DMS114 treated with DMSO at 0.1 percent for 48 hours (cell line): ENCODE results near the gene GALNT12.

Source experiments
- DNase-seq: peaks from one replicate; lab custom pipeline; 2025; ENCODE audit not compliant: unreplicated experiment; lab: John Stamatoyannopoulos, UW

The GALNT12 gene

DNA sequence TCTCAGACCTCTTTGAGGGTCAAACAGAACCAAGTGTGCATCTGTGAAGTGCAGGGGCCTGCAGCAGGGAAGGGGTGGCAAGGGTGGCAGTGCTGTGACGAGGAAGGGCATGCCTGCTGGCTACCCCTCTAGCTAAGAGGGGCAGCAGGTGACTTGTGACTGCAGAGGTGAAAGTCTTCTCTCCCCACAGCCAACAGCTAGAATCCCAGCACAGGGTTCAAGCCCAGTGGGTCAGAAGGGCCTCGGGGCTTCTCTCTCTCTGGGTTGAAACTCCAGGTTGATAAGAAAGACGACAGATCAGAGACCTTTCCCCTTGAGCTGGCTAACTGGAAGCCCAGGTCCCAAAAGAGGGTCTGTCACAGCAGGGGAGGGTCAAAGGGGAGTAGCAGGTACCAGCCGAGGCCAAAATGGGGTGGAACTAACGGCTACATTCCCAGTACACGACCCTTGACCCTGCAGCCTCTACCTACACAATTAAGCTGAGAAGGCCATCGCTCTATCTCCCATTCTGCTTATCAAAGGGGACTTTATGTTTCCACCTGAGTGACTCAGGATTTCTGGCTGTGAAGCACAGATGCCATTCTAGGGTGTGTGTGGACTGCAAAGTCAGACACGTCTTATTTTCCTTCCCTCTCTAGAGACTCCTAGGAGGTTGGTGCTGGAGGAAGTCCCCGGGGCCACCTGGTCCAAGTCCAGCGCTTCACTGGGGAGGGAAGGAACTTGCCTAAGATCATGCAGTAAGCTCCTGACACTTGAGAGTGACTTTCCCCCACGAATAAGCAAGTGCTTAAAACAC is 25.7 kb upstream of the GALNT12 start:
- DNase-seq = no peak

DNA sequence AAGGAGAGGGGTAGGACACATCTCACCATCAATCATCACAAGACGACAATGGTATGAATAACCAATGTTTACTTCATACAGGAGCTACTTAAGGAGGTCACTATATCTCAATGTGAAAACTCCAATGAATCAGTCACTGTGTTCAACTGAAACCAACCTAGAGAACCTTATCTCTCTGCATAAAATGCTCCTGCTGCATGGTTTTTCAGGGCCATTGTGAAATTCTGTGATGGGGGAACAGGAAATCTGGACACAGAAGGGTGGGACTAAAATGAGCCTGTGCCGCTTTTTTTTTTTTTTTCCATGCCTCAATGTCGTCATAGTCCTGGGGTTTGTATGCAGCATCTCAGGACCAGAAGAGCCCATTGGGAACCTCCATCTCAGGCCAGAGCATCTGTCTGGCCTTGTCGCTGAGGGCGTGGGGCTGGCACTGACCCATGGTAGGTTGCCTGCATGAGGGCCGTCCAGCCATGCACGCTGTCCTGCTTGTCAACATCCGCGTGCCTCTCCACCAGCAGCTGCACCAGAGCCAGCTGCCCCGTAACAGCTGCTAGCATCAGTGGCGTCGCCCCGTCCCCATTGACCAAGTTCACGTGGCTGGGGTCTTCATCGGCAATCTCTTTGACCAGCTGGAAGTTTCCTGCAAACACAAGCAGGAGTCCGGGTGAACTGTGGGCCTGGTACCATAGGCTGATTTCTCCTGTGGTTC is 23.8 kb upstream of the GALNT12 start:
- DNase-seq = no peak

DNA sequence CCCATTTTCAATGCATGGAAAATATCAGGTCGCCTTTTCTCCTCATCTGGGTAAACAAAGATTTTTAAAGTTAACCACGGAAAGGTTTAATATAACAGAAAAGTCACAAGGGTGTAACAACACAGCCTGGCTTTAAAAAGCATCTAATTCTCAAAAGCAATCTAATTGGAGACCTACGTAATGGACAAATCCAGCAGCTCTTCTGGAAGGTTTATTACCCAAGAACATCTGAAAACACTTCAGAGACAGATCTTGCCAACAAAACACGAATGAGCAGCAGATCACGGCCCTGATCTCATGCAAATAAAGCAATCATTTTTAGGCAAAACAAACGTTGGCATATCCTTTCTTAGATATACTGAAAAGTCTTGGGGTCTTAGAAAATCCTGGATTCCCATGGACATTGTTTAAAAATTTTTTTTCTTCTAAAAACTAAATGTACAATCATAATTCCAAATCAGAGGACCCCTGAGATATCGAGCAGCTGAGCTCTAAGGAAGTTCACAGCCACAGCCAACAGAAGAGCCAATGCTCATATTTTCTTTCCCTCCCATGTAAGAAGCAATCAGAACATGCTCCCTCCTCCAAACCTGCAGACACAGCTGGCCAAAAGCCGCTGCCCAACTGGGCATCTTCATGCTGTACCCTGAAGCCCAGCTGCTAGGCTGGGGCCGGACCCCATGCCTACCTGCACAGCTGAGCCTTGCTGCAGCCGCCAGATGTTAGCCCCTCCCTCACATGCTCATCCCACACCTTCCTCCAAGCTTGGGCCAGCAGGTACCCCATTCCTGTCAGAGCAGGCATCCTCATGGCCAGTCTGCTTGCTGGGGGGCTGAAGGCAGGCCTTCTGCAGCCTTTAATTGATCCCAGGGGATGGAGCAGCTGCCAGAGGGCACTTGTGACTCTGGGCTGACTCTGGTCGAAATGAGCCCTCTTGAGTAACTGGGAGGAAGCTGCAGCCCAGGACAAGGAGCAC is 22.4 kb upstream of the GALNT12 start:
- no peak for DNase-seq

DNA sequence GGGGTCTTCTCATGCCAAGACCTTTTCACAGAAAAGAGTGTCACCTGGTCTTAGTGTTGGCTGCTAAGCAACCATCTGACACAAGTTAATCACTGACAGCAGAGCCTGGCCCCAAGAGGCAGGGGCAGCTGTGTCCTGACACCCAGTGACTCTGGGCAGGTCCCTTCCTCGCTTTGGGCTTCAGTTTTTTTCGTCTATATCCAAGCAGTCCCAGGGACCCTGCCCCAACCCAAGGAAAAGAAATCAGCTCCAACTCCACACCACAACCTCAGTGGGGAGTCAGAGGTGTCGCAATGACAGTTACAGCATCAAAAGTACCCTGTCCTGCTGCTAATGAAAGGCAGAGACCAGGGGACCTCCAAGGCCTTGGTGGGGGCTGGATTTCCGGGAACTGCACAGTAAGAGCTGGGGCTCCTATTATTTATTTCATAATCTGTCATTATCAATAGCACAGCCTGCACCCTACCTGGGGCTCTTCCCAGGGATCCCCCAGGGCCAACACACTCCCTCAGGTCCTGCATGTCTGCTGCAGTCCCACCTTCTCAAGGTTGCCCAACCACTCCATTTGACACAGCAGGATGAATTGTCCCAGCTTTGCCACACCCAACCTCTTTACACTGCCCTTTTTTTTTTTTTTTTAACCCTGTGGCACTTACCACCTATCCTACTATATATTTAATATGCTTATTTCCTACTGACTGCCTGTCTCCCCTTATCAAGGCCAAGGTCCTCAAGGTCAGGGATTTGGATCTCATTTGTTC is 20.5 kb upstream of the GALNT12 start:
- DNase-seq = no peak

DNA sequence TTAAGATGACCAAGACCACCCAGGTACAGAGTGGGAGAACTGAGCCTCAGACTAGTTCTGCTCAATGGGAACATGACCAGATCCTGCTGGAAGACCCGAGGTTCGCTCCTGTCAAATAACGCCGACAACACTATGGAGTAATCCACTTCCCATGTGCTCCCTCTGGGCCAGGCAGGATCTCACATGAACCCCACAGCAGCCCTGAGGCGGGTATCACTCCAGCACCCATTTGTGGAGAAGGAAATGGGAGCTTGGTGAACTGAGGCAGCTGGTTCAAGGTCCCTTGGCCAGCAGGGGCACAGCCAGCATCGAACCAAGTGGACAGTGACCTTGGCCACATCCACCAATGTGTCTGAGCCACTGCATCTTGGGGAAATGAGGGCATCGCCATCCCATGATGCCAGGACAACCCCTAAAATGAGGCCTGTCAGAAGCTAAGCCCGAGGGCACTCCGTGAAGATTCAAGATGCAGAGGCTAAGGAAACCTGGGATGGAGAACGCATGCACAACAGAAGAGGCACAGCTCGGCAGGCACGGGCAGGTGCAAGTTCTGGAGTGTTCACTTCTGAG is 19.6 kb upstream of the GALNT12 start:
- no peak for DNase-seq

DNA sequence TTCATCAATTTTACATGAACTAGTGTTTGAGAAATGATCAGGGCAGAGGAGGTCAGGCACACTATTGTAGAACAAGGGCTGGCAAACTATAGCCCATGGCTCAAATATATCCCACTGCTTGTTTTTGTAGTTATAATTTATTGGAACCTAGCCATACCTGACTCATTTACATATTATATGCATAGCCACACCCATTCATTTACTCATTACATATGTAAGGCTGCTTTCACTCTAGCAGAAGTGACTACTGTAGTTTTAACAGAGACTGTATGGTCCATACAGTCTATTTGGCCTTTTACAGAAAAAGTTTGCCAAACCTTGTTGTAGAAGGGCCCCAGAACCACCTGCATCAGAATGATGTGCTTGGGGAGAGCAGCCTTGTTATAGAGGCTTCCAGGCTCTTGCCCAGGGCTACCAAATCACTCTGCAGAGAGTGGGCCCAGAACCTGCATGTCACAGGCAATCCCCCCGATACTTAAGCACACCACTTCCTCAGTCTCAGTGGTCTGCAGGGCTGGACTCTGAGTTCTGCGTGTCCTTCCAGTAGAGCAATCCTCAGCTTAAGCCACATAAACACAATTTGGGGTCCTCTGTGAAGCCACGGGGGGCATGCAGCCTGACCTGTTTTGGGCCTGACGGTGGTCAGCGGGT is 17.9 kb upstream of the GALNT12 start:
- no peak for DNase-seq

DNA sequence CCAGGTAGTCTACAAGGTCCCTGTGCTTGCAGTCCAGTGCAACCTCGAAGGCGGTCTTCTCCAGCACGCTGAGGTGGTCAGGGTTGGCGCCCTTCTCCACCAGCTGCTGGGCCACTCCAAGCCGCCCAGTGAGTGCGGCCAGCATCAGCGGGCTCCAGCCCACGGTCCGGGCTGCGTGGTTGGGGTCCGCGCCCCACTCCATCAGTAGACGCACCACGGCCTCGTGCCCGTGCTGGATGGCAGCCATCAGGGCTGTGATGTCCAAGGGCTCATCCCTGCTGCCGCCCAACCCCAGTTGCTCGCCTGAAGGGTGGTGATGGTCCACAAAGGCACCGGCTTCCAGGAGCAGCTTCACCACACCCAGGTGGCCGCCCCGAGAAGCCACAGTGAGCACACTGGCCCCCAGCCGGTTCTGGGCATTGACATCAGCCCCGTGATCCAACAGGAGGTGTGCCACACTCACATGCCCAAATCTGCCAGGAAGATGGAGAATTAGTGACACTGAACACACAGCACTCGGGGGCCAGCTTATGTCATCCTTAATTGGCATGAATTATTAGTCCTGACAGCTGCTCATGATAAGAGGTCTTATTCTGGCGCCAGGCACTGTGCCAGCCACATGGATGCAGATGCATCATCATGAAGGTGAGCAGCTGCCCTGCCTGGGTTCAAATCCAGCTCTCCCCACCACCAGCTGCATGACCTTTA is 17.2 kb upstream of the GALNT12 start:
- no peak for DNase-seq

DNA sequence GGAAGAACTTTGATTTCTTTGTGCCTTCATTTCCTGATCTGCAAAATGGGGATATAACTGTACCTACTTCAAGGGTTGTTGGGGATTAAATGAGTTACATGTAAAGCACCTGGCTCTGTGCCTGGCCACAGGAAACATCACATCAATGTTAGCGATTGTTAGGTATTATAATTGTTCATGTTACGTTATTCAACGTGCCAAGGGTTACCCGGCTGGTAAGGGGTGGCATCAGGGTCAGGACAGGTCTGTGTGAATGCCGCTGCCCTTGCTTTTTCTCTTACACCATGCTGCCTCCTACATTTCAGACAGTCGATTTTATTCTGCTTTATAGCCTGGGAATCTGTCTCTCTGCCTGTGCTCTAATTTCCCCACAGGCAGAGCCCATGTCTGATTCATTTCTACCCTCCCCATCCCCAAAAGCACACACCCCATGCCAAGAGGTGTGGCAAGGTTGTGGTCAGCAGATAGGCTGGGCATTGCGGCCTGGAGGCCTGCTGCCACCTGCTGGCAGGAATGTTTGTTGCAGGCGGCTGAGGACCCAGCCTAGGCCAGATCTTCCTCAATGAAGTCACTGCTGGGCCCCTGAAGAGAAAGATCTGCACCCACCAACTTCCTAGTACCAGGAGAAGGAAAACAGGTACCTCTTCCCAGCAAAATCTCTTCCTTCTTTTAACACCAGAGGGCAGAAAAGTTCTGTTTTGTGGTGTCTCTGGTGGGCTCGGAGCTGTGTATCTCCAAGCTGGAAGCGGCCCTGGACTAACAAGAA is 16.4 kb upstream of the GALNT12 start:
- DNase-seq = no peak

DNA sequence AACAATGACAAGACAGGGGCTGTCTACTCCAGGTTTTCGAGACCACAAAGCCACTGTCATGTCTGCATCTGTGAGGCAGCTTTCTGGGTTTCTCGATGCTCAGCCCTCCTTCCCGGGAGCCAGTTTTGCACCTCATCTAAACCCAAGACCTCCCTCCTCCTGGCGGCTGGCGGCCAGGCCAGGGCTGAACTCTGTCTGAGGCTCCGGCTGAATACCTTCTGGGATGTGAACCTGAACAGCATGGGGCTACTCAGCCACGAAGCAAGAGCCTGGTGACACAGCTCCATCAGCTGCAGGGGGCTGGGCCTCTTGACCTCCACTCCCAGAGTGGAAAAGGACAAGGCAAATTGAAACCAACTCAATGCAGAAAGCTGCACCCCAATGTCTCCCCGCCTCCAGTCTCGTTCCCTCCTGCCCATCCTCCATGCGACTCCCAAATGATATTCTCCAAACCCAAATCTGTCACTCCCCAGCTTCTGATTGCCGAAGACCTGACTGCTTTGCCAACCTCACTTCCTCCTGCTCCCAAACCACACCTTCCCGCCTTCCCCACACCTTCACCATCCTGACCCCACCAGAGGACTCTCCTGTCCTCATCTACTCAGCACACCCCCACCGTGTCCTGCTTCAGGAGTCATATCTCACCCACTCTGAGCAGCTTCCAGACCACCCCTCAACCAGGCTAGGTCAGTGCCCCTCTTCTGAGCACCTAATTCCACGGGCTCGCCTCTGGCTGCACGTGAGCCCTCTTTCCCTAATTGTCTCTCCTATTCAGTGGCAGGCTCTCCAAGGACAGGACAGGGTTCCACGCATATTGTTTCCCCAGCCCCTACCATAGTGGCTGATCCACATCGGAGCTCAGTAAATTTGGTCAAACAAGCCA is 15.6 kb upstream of the GALNT12 start:
- no peak for DNase-seq

DNA sequence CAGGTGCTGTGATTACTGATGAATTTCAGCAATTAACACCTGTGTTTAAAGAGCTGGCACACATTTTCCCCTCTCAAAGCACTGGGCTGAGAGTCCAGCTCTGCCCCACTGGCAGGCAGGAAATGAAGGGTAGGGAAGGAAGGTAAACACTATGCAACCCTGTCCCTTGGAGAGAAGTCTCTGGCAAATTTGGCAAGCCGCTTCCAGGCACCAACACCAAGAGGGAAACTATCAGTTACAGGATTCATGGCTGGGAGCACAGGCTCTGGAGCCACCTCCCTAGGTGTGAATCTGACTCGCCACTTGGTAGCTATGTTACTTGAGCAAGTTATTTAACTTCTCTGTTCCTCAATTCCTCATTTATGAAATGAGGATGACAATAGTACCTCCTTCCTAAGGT is 14.4 kb upstream of the GALNT12 start:
- no peak for DNase-seq

DNA sequence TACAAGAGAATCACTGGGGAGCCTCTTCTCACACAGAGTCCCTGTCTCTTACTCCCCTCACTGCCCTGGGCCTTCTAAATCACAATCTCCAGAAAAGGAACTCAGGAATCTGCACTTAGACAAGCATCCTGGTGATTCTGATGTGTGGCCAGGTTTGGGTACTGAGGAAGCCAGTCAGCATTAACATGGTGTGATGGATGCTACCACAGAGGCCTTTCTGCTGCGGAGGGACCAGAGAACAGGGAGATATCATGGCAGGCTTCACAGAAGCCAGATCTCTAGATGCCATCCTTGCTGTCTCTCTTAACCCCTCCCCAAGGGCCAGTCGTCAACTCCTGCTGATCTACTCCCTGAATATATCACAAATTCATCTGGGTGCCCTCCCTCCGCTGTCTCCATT is 12.7 kb upstream of the GALNT12 start:
- no peak for DNase-seq

DNA sequence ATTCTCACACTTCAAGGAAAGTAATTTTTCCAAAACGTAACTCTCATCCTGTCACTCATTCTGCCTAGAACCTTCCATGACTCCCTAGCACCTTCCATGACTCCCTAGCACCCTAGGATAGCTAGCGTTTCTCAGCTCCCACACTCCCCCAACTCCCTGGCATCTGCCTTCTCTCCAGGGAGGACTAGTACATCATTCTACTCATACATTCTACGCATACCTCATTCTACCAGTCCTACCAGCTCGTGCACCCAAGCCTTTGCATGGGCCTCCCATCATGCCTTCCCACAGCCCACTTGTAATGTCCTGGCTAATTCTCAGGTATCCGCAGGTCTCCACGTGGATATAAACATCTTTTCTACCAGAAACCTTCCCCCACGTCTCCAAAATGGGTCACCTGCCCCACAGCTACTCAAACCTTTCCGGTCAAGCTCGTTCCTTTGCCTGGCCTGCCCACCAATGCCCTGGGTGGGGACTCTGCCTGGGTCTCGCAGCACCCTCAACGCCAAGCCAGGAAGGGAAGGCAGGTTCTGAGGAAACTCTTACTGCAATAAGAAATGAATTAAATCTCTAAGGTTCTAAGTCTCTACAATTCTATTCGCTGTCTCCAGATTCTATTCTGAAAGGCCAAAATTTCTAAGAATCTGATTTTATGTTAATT is 12.0 kb upstream of the GALNT12 start:
- no peak for DNase-seq

DNA sequence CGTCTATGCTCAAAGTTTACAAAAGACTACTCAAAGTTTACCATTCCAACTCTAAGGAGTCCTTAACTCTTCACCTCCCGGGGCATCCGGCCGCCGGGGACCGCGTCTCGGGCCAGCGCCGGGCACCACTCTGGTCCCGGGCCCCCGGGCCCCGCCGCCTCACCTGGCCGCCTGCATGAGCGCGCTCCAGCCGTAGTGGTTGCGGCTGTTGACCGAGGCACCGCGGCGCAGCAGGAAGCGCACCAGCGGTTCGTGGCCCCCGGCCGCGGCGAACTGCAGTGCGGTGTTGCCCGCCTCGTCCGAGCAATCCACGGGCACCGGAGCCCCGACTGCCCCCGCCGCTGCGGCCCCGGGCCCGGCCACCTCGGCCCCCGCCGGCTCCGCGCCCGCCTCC is 11.5 kb upstream of the GALNT12 start:
- DNase-seq = no peak

DNA sequence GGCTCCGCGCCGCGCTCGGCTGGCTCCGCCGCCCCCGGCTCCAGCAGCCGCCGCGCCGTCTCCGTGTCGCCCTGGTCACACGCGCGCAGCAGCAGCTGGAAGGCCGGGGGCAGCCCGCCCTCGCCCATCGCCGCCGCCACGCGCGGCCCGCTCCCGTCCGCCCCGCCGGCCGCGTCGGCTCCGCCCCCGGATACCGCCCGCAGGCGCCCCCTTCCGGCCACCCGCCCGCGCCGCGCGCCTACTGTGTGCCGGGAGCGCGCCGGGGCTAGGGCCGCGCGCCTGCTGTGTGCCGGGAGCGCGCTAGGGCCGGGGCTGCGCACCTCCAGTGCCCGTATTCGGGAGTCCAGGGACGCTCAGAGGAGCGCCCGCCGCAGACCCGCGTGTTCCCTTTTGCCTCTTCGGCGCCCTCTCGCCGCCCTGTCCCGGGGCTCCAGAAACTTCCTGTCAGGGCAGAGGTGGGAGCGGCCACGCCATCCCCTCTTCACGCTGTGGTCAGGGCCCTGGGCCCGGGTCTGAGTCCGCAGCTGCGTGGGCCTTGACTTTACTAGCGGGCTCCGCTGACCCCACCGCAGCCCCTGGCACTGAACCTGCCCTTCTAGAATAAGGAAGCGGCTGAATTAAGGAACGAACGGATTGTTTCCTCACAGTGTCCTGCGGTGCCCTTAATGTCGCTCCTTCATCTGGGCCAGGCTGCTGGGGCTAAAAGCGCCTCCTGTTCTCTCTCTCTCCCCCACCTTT is 10.9 kb upstream of the GALNT12 start, which contains the start of gene ANKS6:
TSS of gene ANKS6 (minus strand) at position 192 of the 738 bp plus-strand sequence. CDS start at position 128, 64 bp downstream.
- DNase-seq = peak; percentile 14

DNA sequence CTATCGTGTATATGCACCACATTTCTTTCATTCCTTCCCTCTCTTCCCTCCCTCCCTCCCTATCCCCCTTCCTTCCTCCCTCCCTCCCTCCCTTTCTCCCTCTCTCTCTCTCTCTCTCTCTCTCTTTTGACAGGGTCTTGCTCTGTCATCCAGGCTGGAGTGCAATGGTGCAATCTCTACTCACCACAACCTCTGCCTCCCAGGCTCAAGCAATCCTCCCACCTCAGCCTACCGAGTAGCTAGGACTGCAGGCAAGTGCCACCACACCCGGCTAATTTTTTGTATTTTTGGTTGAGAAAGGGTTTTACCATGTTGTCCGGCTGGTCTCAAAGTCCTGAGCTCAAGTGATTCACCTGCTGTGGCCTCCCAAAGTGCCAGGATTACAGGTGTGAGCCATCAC is 10.0 kb upstream of the GALNT12 start:
- no peak for DNase-seq

DNA sequence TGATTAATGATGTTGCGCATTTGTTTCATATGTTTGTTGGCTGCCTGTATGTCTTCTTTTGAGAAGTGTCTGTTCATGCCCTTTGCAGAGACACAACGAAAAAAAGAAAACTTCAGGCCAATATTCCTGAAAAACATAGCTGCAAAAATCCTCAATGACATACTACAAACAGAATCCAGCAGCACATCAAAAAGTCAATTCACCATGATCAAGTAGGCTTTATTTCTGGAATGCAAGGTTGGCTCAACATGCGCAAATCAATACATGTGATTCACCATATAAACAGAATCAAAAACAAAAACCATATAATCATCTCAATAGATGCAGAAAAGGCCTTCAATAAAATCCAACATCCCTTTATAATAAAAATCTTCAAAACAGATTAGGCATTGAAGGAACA is 9.2 kb upstream of the GALNT12 start:
- no peak for DNase-seq
